IMR-90 (cell line): Measurements from ENCODE around the gene KDM8. TPM values are rescaled to one million over a fixed set of nuclear protein-coding genes. Genes with fewer than 3 reads are reported as not detected.

Source experiments
- ATAC-seq: fragments of 200-7000 bp; cut with Tn5 transposase; 2 replicates; pipeline ENCODE4 v1.9.1; 2020; ENCODE audit warnings: low read depth, mild to moderate bottlenecking, moderate library complexity
- BruUV-seq: library from RNA; stranded (reverse); fragments of 400-500 nt; replicated peaks from 2 replicates; lab custom pipeline; 2021; lab: Mats Ljungman, UMichigan
- CTCF ChIA-PET: fragments of 300-600 bp; formaldehyde crosslinking; extraction: SDS; loops from one replicate; lab custom pipeline; 2021; ENCODE audit warnings: antibody characterized with exemption; lab: Yijun Ruan, JAX
- POLR2A ChIA-PET: fragments of 300-600 bp; sonication (Branson Sonifier 250); formaldehyde crosslinking; loops from one replicate; lab custom pipeline; 2022; ENCODE audit warnings: antibody characterized with exemption; ENCODE audit not compliant: unreplicated experiment; lab: Charles Lee
- DNase-seq: peaks from one replicate; pipeline ENCODE4 v3.0.0; 2013
- H2AFZ ChIP-seq: replicated peaks from 2 replicates; pipeline ENCODE3; 2013; ENCODE audit warnings: low read length, mild to moderate bottlenecking; ENCODE audit not compliant: poor library complexity
- H2AK5ac ChIP-seq: 2 replicates; pipeline ENCODE4 v1.6.1; 2013; ENCODE audit warnings: low read depth, low read length, inconsistent platforms
- H2AK9ac ChIP-seq: replicated peaks from 2 replicates; pipeline ENCODE3; 2013; ENCODE audit warnings: mild to moderate bottlenecking, low read depth, low read length, moderate library complexity; ENCODE audit not compliant: poor library complexity
- H2BK120ac ChIP-seq: 2 replicates; pipeline ENCODE4 v1.6.1; 2013; ENCODE audit warnings: low read depth, low read length, inconsistent platforms
- H2BK15ac ChIP-seq: 3 replicates; pipeline ENCODE4 v1.6.1; 2013; ENCODE audit warnings: low read depth, low read length, inconsistent platforms
- H2BK20ac ChIP-seq: 2 replicates; pipeline ENCODE4 v1.6.1; 2013; ENCODE audit warnings: low read depth, mild to moderate bottlenecking, inconsistent platforms, low read length, moderate library complexity
- H2BK5ac ChIP-seq: 2 replicates; pipeline ENCODE4 v1.6.1; 2013; ENCODE audit warnings: mild to moderate bottlenecking, low read depth, low read length, inconsistent platforms; ENCODE audit not compliant: poor library complexity, severe bottlenecking
- H3K14ac ChIP-seq: replicated peaks from 2 replicates; pipeline ENCODE4 v1.6.1; 2013; ENCODE audit warnings: low read depth, low read length, inconsistent platforms
- H3K18ac ChIP-seq: 2 replicates; pipeline ENCODE4 v1.6.1; 2013; ENCODE audit warnings: low read depth, low read length, control low read depth
- H3K23ac ChIP-seq: 2 replicates; pipeline ENCODE4 v1.6.1; 2013; ENCODE audit warnings: low read depth, low read length, inconsistent platforms
- H3K27ac ChIP-seq: 2 replicates; pipeline ENCODE4 v1.5.1; 2013; ENCODE audit warnings: mild to moderate bottlenecking, control low read depth, low read length; ENCODE audit not compliant: insufficient read depth
- H3K27me3 ChIP-seq: 2 replicates; pipeline ENCODE4 v1.6.1; 2013; ENCODE audit warnings: low read length; ENCODE audit not compliant: control insufficient read depth, insufficient read depth
- H3K36me3 ChIP-seq: 2 replicates; pipeline ENCODE4 v1.6.1; 2013; ENCODE audit warnings: low read length, mixed read lengths; ENCODE audit not compliant: control insufficient read depth, insufficient read depth
- H3K4ac ChIP-seq: 2 replicates; pipeline ENCODE4 v1.6.1; 2013; ENCODE audit warnings: low read depth, low read length, inconsistent platforms
- H3K4me1 ChIP-seq: 2 replicates; pipeline ENCODE4 v1.6.1; 2013; ENCODE audit warnings: low read length, mixed read lengths; ENCODE audit not compliant: control insufficient read depth, insufficient read depth
- H3K4me2 ChIP-seq: 2 replicates; pipeline ENCODE4 v1.6.1; 2013; ENCODE audit warnings: low read depth, mild to moderate bottlenecking, control low read depth, low read length, moderate library complexity
- H3K4me3 ChIP-seq: 2 replicates; pipeline ENCODE4 v1.5.1; 2013; ENCODE audit warnings: low read depth, mild to moderate bottlenecking, control low read depth, low read length, moderate library complexity; ENCODE audit not compliant: insufficient read depth
- H3K56ac ChIP-seq: 2 replicates; pipeline ENCODE4 v1.6.1; 2013; ENCODE audit warnings: low read length, inconsistent platforms; ENCODE audit not compliant: insufficient read depth; ENCODE audit errors: extremely low read depth
- H3K79me1 ChIP-seq, 2 experiments: 2 replicates each; pipeline ENCODE4 v1.6.1; 2013; ENCODE audit warnings: low read length in 2 of 2, inconsistent platforms in 1 of 2, low read depth in 1 of 2
- H3K9ac ChIP-seq: 2 replicates; pipeline ENCODE4 v1.6.1; 2013; ENCODE audit warnings: low read depth, low read length, control low read depth
- H3K9me1 ChIP-seq: 2 replicates; pipeline ENCODE4 v1.6.1; 2013; ENCODE audit warnings: low read length, inconsistent platforms; ENCODE audit not compliant: insufficient read depth
- H3K9me3 ChIP-seq: 2 replicates; pipeline ENCODE4 v1.6.1; 2013; ENCODE audit warnings: low read length; ENCODE audit not compliant: control insufficient read depth, insufficient read depth
- H4K20me1 ChIP-seq: 2 replicates; pipeline ENCODE4 v1.6.1; 2013; ENCODE audit warnings: low read length, inconsistent platforms; ENCODE audit not compliant: insufficient read depth
- H4K5ac ChIP-seq: 2 replicates; pipeline ENCODE4 v1.6.1; 2013; ENCODE audit warnings: mild to moderate bottlenecking, low read depth, low read length, control low read depth
- H4K8ac ChIP-seq, 2 experiments: 2 replicates each; pipeline ENCODE4 v1.6.1; 2013; ENCODE audit warnings: low read depth in 2 of 2, low read length in 2 of 2, control low read depth in 1 of 2, inconsistent platforms in 1 of 2
- H4K91ac ChIP-seq: 2 replicates; pipeline ENCODE4 v1.6.1; 2013; ENCODE audit warnings: low read depth, low read length, inconsistent platforms; ENCODE audit not compliant: insufficient read depth
- BHLHE40 ChIP-seq: fragments of 150-350 bp; IDR thresholded peaks from 2 replicates; pipeline ENCODE4 v1.6.1; 2016; ENCODE audit warnings: mild to moderate bottlenecking, low read depth, low read length
- CEBPB ChIP-seq: IDR thresholded peaks from 2 replicates; pipeline ENCODE4 v1.6.1; 2012; ENCODE audit warnings: low read depth, low read length, improper control_type of control experiment
- FOS ChIP-seq: fragments of 150-350 bp; IDR thresholded peaks from 2 replicates; pipeline ENCODE4 v1.6.1; 2016; ENCODE audit warnings: low read depth, low read length
- MAFK ChIP-seq: IDR thresholded peaks from 2 replicates; pipeline ENCODE4 v1.6.1; 2012; ENCODE audit warnings: low read depth, low read length, improper control_type of control experiment
- MXI1 ChIP-seq: IDR thresholded peaks from 2 replicates; pipeline ENCODE4 v1.6.1; 2012; ENCODE audit warnings: low read depth, mild to moderate bottlenecking, low read length, moderate library complexity, borderline replicate concordance
- NFE2L2 ChIP-seq: fragments of 150-350 bp; IDR thresholded peaks from 2 replicates; pipeline ENCODE4 v1.6.1; 2016; ENCODE audit warnings: low read depth, mild to moderate bottlenecking, low read length
- POLR2A ChIP-seq: IDR thresholded peaks from 2 replicates; pipeline ENCODE4 v1.6.1; 2012; ENCODE audit warnings: mild to moderate bottlenecking, low read depth, low read length
- WGBS, 2 experiments: methylation state at CpG; one replicate each; pipeline versions ENCODE4 v1.1.5 to v1.1.7; 2013; ENCODE audit warnings: missing lambda C conversion rate in 2 of 2; ENCODE audit not compliant: insufficient read length in 1 of 2; ENCODE audit errors: extremely low coverage in 2 of 2; 5-methylcytosine and 5-hydroxymethylcytosine counted together
- dilution Hi-C: fragments of 300-500 bp; cut with HindIII; formaldehyde crosslinking; loops from one replicate; pipeline ENCODE4 v1.14.3; 2018; ENCODE audit warnings: low sequenced_read_pairs; ENCODE audit not compliant: unreplicated experiment
- in situ Hi-C: fragments of 300-500 bp; cut with MboI; formaldehyde crosslinking; loops from 3 replicates; pipeline ENCODE4 v1.14.3; 2019; ENCODE audit warnings: low sequenced_read_pairs, inconsistent platforms, mixed read lengths
- intact Hi-C: fragments of 100-400 bp; cut with micrococcal nuclease; formaldehyde crosslinking; loops from 2 replicates; pipeline ENCODE4 v1.10.0; 2022
- polyA plus RNA-seq, 3 experiments: library from polyadenylated mRNA; depleted of rRNA; stranded (reverse); fragments of >200 nt; gene quantifications; 2 replicates each; pipeline ENCODE4 v1.2.3, GENCODE V29; 2012; ENCODE audit warnings: low replicate concordance in 1 of 3
- total RNA-seq: library from RNA; depleted of rRNA; stranded (reverse); fragments of >200 nt; gene quantifications from 2 replicates; pipeline ENCODE4 v1.2.3, GENCODE V29; 2012
- TF ChIP-seq, protein P1 (sequence below): fragments of 150-350 bp; IDR thresholded peaks from 2 replicates; pipeline ENCODE4 v1.6.1; 2017; ENCODE audit warnings: mild to moderate bottlenecking, antibody characterized with exemption, low read length, low read depth

Gene KDM8
- total and polyA plus RNA-seq, 2 of the 4 experiments (the other 2 are of a cell fraction), result 3.2 to 3.8 TPM

DNA sequence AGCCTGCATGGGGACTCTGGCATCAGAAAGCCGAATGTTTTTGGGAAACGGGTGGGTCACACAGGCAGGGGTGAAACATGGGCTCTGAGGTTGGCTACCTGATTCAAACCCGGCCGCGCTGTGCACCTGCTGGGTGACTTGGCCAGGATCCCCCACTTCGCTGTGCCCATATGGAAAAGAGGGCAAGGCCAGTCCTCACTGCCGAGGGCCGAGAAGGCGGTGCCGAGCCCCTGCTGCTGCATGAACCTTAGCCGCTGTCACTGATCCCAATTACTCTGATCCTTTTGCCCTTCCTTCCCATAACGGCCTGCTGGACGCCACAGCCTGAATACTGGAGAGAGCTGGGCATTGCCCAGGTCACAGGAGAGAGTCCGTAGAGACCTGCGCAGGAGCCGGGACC, 17.7 kb downstream of the KDM8 start:
- Histone ChIP-seq H3K4me3 (no peak overlapping the region), H3K4ac (peak overlapping the region; percentile 98), H2BK5ac (no peak overlapping the region), H3K27ac (peak overlapping the region; percentile 48; the same call in 1 of the 2 replicates), H2BK20ac (peak overlapping the region; percentile 70), H4K8ac (peak overlapping the region in 1 of 2 experiments; percentile 73; a peak in 1 of 4 replicates), H3K18ac (no peak overlapping the region), H2AFZ (no peak overlapping the region), H4K5ac (peak overlapping the region; percentile 15), H2AK9ac (peak overlapping the region; percentile 5), H3K9ac (no peak overlapping the region), H3K4me1 (peaks cover 26% of the 10 kb centered on the region), H2AK5ac (peak overlapping the region; percentile 5), H3K14ac (0 out of 2 replicates have a peak overlapping the region, but pooled peaks have one; percentile 8), H3K4me2 (no peak overlapping the region), H3K36me3 (peaks cover 21% of the 10 kb centered on the region), H2BK15ac (peak overlapping the region; percentile 0; the same call in 2 of the 3 replicates), H4K91ac (peak overlapping the region; percentile 96), H4K20me1 (no peaks in the 10 kb centered on the region; the same call in 1 of the 2 replicates), H3K9me3 (no peaks in the 10 kb centered on the region), H2BK120ac (peak overlapping the region; percentile 91), H3K79me1 (peaks cover 0 to 15% of the 10 kb centered on the region in 2 experiments; a peak in 2 of 4 replicates), H3K27me3 (no peaks in the 10 kb centered on the region), H3K9me1 (peaks cover 21% of the 10 kb centered on the region), H3K56ac (no peak overlapping the region), H3K23ac (no peak overlapping the region)
- ATAC-seq (no peak), DNase-seq (no peak)
- dilution Hi-C loops (no loop called here), intact Hi-C loops (no loop called here), in situ Hi-C loops (no loop called here)
- ChIA-PET POLR2A (no interaction called here), CTCF (interaction anchor here (2.1 kb wide), 1 partner anchor 14 kb away, joined by 9 read pairs; no protein-coding TSS in a partner anchor)
- 96% methylated on average over 11 of the region's 16 CpGs; no CpG with 5 or more reads in 1 of the 2 experiments for WGBS, 2 experiments
- BruUV-seq, result no TSS peak
- no peak for TF ChIP-seq CEBPB
- no peak for TF ChIP-seq NFE2L2
- TF ChIP-seq FOS, result no peak
- no peak for TF ChIP-seq POLR2A
- TF ChIP-seq MXI1, result no peak
- no peak for TF ChIP-seq MAFK
- no peak for TF ChIP-seq BHLHE40
- TF ChIP-seq, protein P1, sequence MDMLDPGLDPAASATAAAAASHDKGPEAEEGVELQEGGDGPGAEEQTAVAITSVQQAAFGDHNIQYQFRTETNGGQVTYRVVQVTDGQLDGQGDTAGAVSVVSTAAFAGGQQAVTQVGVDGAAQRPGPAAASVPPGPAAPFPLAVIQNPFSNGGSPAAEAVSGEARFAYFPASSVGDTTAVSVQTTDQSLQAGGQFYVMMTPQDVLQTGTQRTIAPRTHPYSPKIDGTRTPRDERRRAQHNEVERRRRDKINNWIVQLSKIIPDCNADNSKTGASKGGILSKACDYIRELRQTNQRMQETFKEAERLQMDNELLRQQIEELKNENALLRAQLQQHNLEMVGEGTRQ, result no peak
